Activated T-cell treated with anti-CD3 and anti-CD28 coated beads, Interleukin-2, amount 50 U/mL, for 4 hours (primary cell): Measurements from ENCODE around the gene VPS37C. TPM values are rescaled to one million over a fixed set of nuclear protein-coding genes. Genes with fewer than 3 reads are reported as not detected.

Experiments
- ATAC-seq, 2 donors: fragments of 200-7000 bp; cut with Tn5 transposase; one replicate each; pipeline ENCODE4 v1.10.0; 2021
- DNase-seq: peaks from one replicate; pipeline ENCODE4 v3.0.0-alpha.2; 2020
- H3K27me3 Mint-ChIP-seq: one replicate; pipeline ENCODE4 v1.8.0; 2021; ENCODE audit warnings: low read depth, mixed read lengths
- H3K36me3 Mint-ChIP-seq: one replicate; pipeline ENCODE4 v1.8.0; 2022; ENCODE audit warnings: mixed read lengths; ENCODE audit not compliant: insufficient read depth
- H3K4me1 Mint-ChIP-seq: one replicate; pipeline ENCODE4 v1.8.0; 2021; ENCODE audit warnings: low read depth, mixed read lengths
- H3K4me3 Mint-ChIP-seq: one replicate; pipeline ENCODE4 v1.8.0; 2021; ENCODE audit warnings: mild to moderate bottlenecking, moderate library complexity, mixed read lengths
- H3K9me3 Mint-ChIP-seq: one replicate; pipeline ENCODE4 v1.8.0; 2021; ENCODE audit warnings: mixed read lengths
- total RNA-seq, 3 donors: library from RNA; stranded (reverse); gene quantifications; one replicate each; pipeline ENCODE4 v1.2.1, GENCODE V29; 2021

Gene VPS37C
- total RNA-seq, 3 donors from 2014 or later, result 16.1 to 18.4 (median 17.0) TPM

DNA sequence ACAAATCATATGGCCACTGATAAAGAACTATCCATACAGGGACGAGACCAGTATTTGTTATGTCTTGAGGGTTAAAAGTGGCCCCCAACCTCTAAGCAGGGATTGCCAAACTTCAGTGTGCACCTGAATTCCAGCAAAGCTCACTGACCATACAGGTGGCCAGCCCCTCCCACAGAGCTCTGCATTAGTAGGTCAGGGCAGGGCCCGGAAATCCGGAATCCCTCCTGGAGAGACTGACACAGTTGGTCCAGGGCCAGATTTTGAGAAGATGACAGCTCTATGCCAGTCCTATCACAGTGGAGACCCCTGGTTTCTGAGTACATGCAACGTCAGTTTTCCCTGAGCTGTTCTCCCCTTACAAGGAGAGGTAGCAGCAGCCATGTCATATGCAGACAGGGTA is 20.8 kb downstream of the VPS37C start:
- no peak for ATAC-seq
- no peaks in the 10 kb centered on the region for H3K9me3 Mint-ChIP-seq
- H3K27me3 Mint-ChIP-seq, result no peaks in the 10 kb centered on the region
- peaks cover 9% of the 10 kb centered on the region for H3K36me3 Mint-ChIP-seq
- H3K4me3 Mint-ChIP-seq, result no peak overlapping the region
- peaks cover 3% of the 10 kb centered on the region for H3K4me1 Mint-ChIP-seq
- no peak for DNase-seq

DNA sequence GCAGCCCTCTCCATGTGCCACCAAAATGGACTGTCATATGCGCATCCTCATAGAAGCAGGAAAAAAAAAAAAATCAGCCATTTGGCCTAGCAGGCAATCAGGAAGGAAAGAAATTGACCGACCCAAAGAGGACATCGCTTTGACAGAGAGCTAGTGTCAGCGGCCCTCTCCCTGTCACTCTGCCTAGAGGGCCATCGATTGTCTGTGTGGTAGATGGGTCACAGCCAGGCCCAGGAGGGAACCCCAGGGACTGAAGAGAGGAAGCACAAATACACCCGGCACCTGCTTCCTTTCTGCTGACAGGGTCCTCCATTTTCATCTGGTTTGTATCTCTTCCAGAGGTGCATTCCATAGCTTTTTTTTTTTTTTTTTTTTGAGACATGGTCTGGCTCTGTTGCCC is 21.8 kb downstream of the VPS37C start:
- Mint-ChIP-seq H3K9me3 (no peaks in the 10 kb centered on the region), H3K4me3 (no peak overlapping the region), H3K4me1 (peaks cover 3% of the 10 kb centered on the region), H3K27me3 (no peaks in the 10 kb centered on the region), H3K36me3 (peaks cover 9% of the 10 kb centered on the region)
- no peak for ATAC-seq
- DNase-seq, result no peak

DNA sequence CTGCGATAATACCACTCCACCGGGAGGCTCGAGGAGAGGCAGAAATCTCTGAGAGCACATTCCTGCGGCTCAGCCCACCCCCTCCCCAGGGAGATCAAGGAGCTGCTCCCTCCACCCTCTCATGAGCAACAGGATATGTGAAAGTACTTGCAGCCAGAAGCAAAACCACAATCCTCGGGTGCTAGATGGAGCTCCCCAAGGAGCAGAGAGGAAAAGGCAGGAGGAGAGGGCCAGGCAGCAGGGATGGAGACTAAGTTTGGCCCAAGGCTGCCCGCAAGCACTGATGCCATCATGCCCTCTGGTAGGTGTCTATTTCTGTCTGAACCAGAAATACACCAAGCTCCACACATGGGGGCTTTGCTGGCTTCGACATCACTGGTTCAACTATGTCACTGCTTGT is 22.3 kb downstream of the VPS37C start:
- Mint-ChIP-seq H3K27me3 (no peaks in the 10 kb centered on the region), H3K4me1 (peaks cover 3% of the 10 kb centered on the region), H3K36me3 (peaks cover 9% of the 10 kb centered on the region), H3K4me3 (no peak overlapping the region), H3K9me3 (no peaks in the 10 kb centered on the region)
- ATAC-seq (no peak), DNase-seq (no peak)

DNA sequence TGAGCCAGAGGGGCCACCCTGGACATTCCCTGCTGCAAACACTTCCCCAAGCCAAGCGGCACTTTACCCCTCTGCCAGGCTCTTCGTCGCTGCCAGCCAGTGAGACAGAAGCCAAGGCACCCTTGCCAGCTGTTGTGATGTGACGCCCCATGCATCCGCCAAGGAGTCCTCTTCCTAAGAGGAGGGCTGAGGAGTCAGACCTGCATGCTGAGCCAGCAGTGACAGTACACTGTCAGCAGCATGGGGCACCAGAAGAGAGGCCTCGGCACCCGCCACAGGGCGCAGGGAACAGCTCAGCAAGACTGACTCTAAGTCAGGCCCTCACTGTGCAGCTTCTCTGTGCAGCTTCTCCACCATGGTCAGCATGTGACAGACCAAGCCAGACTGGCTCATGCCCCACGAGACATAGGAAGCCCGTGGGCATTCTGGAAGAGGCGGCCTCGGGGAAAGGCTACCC is 26.4 kb downstream of the VPS37C start:
- H3K36me3 Mint-ChIP-seq, result peaks cover 13% of the 10 kb centered on the region
- peaks cover 4% of the 10 kb centered on the region for H3K4me1 Mint-ChIP-seq
- H3K9me3 Mint-ChIP-seq, result no peaks in the 10 kb centered on the region
- no peaks in the 10 kb centered on the region for H3K27me3 Mint-ChIP-seq
- DNase-seq, result no peak
- H3K4me3 Mint-ChIP-seq, result no peak overlapping the region
- ATAC-seq, result no peak

DNA sequence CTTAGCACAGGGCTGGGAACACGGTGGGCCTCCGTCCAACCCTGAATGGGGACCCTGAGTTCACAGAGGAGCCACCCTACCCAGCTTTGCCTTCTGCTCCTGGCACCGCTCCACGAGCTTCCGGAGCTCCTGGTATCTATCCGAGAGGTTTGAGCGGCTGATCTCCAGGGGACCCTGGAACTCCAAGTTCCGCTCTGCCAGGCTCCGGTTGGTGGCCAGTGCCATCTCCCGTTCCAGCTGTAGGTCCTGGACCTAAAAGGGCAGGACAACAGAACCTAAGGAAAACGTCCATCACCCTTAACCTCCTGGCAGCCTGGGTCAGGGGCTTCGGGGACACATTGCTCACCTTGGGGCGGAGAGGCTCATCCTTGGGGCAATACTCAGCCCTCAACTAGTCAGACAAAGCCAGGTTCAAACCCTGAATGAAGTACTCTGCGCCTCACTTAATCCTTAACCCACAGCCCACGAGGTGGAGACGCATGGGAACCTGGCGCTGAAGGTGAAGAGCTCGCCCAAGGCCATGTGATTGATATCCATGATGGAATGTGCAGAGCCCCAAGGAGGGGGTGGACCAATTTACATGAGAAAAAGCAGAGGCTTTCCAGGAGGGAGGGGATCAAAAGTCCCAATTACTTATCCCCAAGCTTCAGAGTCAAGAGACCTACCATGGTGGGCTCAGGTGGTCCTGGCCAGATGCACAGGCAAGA is 27.1 kb downstream of the VPS37C start:
- Mint-ChIP-seq H3K9me3 (no peaks in the 10 kb centered on the region), H3K36me3 (peaks cover 15% of the 10 kb centered on the region), H3K4me1 (peaks cover 11% of the 10 kb centered on the region), H3K4me3 (no peak overlapping the region), H3K27me3 (no peaks in the 10 kb centered on the region)
- no peak for DNase-seq
- no peak for ATAC-seq

DNA sequence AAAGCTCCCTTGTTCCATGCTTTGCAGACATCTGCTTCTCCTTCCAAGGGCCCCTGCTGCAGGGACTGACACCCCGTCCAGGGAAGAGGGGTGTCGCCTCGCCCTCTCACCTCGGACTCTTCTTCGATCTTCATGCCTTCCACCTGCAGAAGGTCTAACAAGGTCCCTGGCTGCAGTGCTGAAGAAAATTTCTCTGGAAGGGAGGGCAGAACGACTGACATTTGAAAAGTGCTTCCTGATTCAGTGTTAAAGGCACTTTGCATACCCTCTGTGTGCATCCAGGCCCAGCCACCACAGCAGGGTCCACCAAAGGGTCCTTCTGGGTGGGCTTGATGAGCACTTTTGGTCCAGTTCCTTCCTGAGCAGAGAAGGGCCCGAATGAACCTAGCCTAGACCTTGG is 28.1 kb downstream of the VPS37C start:
- no peak for DNase-seq
- Mint-ChIP-seq H3K27me3 (no peaks in the 10 kb centered on the region), H3K9me3 (no peaks in the 10 kb centered on the region), H3K36me3 (peaks cover 15% of the 10 kb centered on the region), H3K4me3 (no peak overlapping the region), H3K4me1 (peaks cover 16% of the 10 kb centered on the region)
- no peak for ATAC-seq

DNA sequence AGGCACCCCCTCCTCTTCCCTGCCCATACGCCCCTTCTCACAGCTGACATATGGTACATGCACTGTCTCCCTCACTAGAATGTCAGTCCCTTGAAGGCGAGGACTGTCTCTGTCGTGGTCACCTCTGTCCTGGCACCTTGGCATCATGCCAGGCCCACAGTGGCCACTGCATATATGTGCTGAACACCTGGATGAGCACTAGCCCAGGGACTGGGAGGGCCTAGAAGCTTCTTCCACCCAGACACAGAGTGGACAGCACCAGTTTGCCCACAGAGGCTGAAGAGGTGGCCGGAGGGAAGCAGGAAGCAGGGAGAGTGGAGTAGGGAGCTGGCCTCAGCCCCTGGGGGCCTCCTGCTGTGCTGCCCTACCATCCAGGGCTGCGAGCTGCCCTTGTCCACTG is 28.6 kb downstream of the VPS37C start:
- no peaks in the 10 kb centered on the region for H3K9me3 Mint-ChIP-seq
- no peak for DNase-seq
- peaks cover 18% of the 10 kb centered on the region for H3K4me1 Mint-ChIP-seq
- no peak overlapping the region for H3K4me3 Mint-ChIP-seq
- H3K27me3 Mint-ChIP-seq, result no peaks in the 10 kb centered on the region
- no peak for ATAC-seq
- H3K36me3 Mint-ChIP-seq, result peaks cover 14% of the 10 kb centered on the region

DNA sequence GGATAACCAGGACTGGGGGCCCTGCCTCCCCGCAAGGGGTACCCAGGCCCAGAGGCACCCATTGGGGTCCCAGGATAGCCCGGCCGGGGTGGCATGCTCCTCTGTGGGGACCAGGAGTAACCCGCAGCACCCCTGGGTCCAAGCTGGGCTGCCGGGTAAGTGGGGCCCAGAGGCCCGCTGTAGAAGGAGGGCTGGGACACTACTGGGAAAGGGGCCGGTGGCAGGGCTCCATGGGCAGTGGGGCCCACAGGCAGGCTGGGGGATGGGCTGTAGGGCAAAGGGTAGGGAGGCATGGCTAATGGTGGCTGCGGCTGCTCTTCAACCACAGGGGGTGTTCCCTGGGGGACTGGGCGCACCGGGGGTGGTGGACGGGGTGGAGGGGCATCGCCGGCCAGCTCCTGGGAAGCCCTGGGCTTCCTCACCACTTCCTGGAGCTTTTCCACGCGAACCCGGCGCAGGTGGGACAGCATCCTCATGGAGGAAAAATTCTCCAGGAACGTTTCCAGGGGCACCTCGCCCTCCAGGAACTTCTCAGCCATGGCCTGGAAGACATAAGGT is 29.1 kb downstream of the VPS37C start:
- no peak for DNase-seq
- no peaks in the 10 kb centered on the region for H3K27me3 Mint-ChIP-seq
- peaks cover 18% of the 10 kb centered on the region for H3K4me1 Mint-ChIP-seq
- H3K9me3 Mint-ChIP-seq, result no peaks in the 10 kb centered on the region
- peaks cover 8% of the 10 kb centered on the region for H3K36me3 Mint-ChIP-seq
- H3K4me3 Mint-ChIP-seq, result no peak overlapping the region
- ATAC-seq, result no peak

DNA sequence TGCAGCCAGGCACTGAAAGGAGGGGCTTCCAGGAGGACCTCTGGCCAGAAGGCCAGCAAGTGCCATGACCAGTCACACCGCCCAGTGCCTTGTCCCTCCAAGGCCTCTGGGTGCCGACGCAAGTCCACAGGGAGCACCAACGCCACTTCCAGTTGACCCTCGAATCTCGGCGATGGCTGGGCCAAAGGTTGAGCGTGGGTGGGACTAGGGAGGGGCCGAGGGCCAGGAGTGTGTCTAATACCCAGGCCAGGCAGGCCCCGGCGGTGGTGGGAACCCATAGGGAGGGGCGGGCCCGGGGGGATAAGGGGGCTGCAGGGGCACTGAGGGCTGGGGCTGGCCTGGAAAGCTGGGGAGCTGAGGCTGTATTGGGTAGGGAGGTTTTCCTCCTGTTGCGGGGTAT is 29.6 kb downstream of the VPS37C start:
- H3K36me3 Mint-ChIP-seq, result peaks cover 10% of the 10 kb centered on the region
- no peaks in the 10 kb centered on the region for H3K9me3 Mint-ChIP-seq
- no peak for DNase-seq
- peaks cover 18% of the 10 kb centered on the region for H3K4me1 Mint-ChIP-seq
- ATAC-seq, result no peak
- H3K27me3 Mint-ChIP-seq, result no peaks in the 10 kb centered on the region
- no peak overlapping the region for H3K4me3 Mint-ChIP-seq

DNA sequence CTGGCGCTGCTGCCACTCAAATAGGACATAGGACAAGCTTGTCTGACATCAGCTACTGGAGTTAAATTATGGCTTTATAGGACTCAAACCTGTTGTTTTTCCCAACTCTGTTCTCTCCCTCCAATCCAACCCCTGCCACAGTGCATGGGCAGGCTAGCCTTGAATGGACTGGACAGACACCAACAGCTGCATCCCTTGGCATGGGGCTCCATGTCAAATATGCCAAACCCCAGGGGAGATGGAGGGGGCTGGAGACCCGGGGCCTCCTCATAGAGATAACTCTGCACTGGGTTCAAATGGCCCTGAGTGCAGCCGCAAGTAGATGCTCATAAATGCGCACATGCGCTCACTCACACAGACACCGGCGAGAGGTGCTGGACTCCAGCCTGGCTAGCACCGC is 30.0 kb downstream of the VPS37C start:
- Mint-ChIP-seq H3K4me3 (no peak overlapping the region), H3K9me3 (no peaks in the 10 kb centered on the region), H3K27me3 (no peaks in the 10 kb centered on the region), H3K36me3 (peaks cover 14% of the 10 kb centered on the region), H3K4me1 (peaks cover 18% of the 10 kb centered on the region)
- DNase-seq (no peak), ATAC-seq (no peak)

DNA sequence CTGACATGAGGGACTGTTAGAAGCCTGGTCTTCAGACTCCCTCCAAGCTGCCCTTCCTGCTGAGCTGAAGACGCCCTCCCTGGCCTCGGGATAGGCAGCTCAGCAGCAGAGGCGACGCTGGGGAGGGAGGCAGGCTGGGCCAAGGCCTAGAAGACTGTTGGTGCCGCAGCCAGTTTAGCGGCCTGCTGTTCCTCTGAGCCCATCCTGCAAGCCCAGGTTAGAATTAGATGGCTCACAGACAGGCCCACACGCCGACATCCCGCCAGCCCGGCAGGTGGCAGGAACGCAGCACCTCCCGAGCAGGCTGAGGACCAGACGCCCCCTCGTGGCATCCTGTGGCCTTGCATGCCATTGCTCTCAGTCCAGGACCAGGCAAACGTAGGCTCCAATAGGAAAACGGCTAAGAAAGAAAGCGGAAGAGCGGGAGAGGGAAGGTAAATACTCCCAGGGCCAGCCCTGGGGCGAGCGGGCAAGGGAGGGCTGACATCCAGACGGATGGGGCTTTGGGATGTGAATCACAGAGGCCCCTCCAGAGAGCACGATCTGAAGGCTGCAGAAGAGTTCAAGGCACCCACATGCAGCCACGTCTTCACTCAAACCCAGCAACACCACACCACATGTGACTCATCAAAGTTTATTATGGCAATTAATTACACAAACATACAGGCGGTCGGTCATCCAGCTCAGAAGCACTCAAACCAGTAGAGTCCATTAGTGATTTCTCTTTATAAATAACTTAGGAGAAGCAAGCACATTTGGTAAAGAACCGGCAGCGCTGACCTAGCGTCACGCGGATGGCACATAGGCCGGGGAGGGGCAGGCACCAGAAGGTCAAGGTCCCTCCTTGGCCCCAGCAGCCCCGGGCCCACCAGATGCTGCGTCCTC is 31.3 kb downstream of the VPS37C start:
- ATAC-seq, result peak; percentile 88 to 91
- Mint-ChIP-seq H3K4me1 (peaks cover 18% of the 10 kb centered on the region), H3K27me3 (no peaks in the 10 kb centered on the region), H3K36me3 (peaks cover 18% of the 10 kb centered on the region), H3K9me3 (no peaks in the 10 kb centered on the region), H3K4me3 (peak overlapping the region; percentile 17)
- DNase-seq, result peak; percentile 91

DNA sequence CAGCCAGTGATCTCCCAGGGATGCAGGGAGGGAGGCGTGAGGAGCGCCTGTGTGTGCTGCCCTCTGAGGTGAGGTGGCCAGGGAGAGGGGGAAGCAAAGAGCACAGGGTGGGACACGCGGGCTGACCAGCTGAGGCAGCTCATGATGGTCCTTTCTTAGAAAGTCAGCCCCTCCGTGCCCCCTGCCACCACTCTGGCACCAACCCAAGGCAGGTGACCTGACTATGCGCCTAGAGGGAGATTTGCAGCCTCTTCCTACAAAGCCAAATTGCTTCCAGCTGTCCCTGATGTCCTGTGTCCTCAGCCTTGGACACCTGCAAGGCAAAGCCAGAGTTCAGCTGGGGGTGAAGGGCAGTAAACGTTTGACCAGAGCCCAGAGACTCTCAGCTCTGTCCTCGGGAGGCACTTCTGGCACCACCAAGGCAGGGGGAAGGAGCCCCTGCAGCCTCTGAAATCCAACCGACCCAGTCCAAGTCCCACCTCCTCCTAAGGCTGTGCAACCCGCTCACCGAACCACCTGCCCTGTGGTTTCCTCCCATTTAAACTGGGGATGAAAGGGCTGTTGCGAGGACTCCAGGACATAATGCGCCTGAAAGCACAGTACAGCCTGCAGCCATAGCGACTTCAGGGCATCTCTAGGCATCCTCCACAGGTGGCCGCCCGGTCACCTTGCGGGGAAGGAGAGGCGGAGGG is 32.1 kb downstream of the VPS37C start:
- ATAC-seq, result peak in 1 of 2 donors; percentile 11
- Mint-ChIP-seq H3K4me3 (no peak overlapping the region), H3K4me1 (peaks cover 25% of the 10 kb centered on the region), H3K9me3 (no peaks in the 10 kb centered on the region), H3K27me3 (no peaks in the 10 kb centered on the region), H3K36me3 (peaks cover 26% of the 10 kb centered on the region)
- DNase-seq, result no peak

DNA sequence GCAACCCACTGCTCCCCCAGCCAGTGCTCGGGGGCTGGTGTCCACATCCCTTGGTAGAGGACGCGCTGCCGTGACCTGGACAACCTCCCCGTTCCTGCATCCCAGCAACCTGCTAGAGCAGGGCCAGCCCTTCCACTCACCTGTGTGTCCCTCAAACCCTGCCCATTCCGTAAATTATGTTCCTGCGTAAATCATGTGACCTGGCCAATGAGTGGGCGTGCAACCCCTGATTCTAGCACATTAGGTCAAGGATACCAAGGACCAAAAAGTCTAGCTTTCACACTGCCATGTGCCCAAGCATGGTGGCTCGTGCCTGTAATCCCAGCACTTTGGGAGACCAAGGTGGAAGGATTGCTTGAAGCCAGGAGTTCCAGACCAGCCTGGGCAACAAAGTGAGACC is 33.2 kb downstream of the VPS37C start:
- H3K4me1 Mint-ChIP-seq, result peaks cover 30% of the 10 kb centered on the region
- H3K4me3 Mint-ChIP-seq, result no peak overlapping the region
- DNase-seq, result no peak
- no peak for ATAC-seq
- peaks cover 30% of the 10 kb centered on the region for H3K36me3 Mint-ChIP-seq
- no peaks in the 10 kb centered on the region for H3K27me3 Mint-ChIP-seq
- H3K9me3 Mint-ChIP-seq, result no peaks in the 10 kb centered on the region

DNA sequence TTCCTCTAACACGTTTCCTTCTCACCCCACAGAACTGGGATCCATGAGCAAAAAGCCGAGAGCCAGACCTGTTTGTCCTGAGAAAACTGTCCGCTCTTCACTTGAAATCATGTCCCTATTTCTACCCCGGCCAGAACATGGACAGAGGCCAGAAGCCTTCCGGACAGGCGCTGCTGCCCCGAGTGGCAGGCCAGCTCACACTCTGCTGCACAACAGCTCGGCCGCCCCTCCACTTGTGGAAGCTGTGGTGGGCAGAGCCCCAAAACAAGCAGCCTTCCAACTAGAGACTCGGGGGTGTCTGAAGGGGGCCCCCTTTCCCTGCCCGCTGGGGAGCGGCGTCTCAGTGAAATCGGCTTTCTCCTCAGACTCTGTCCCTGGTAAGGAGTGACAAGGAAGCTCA is 35.0 kb downstream of the VPS37C start:
- peaks cover 40% of the 10 kb centered on the region for H3K4me1 Mint-ChIP-seq
- ATAC-seq (no peak), DNase-seq (no peak)
- no peak overlapping the region for H3K4me3 Mint-ChIP-seq
- H3K9me3 Mint-ChIP-seq, result no peaks in the 10 kb centered on the region
- H3K36me3 Mint-ChIP-seq, result peaks cover 44% of the 10 kb centered on the region
- H3K27me3 Mint-ChIP-seq, result no peaks in the 10 kb centered on the region
